ENCODE data around the gene IER3. TPM values are rescaled to one million over a fixed set of nuclear protein-coding genes. Genes with fewer than 3 reads are reported as not detected.

Gene IER3
- total RNA-seq, 1 donor from 2014 or later: 512 TPM

DNA sequence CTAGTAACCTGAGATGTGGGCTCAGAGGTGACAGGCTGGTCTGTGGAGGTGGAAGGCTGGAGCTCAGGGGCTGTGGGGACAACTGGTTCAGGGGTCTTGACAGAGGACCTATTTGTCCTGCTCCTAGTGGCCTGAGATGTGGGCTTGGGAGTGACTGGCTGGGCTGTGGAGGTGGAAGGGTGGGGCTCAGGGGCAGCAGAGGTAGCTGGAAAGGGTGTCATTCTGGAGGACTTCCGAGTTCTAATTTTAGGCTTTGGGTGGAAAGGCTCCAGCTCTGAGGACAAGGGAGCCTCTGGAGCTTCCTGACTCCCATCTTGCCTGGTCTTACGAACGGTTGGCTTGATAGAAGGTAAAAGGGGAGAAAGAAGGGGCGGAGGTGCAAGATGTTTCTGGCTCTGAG lies 38.7 kb downstream of the IER3 start:
- Mint-ChIP-seq H3K27ac (no peak overlapping the region), H3K27me3 (no peaks in the 10 kb centered on the region), H3K36me3 (ENCODE audit: low read depth) (peaks cover 66% of the 10 kb centered on the region), H3K9me3 (no peaks in the 10 kb centered on the region), H3K4me1 (peaks cover 10% of the 10 kb centered on the region), H3K4me3 (no peak overlapping the region)
- intact Hi-C loops (cut with micrococcal nuclease): no loop called here
- no peak for DNase-seq

- H3K27ac Mint-ChIP-seq: no peak overlapping the region
- H3K27me3 Mint-ChIP-seq: no peaks in the 10 kb centered on the region
- no peak for DNase-seq
- peaks cover 8% of the 10 kb centered on the region for H3K4me1 Mint-ChIP-seq
- peaks cover 66% of the 10 kb centered on the region for H3K36me3 Mint-ChIP-seq (ENCODE audit: low read depth)
- no peaks in the 10 kb centered on the region for H3K9me3 Mint-ChIP-seq
- H3K4me3 Mint-ChIP-seq: no peak overlapping the region
- intact Hi-C loops (cut with micrococcal nuclease): no loop called here
Measured at GRCh38 chr6:30703821-30704220, 40.5 kb downstream of the IER3 start.

DNA sequence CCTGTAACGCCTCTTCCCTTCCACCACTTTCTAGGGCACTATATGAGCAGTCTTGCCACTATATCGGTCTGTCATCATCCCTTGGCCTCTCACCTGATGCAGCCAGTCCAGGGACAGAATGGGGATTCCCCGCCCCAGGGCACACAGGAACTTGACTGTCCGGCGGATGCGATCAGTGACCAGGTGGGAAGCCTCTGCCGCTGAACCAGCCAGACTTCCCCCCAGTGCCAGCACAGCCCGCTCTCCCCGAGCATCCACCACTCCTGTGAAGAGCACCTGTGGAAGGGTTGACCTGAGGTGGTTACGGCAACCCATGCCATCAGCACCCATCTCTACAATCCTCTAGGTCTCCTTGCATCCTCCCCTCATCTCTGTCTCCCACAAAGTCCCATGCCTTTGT lies 41.3 kb downstream of the IER3 start:
- H3K36me3 Mint-ChIP-seq (ENCODE audit: low read depth): peaks cover 60% of the 10 kb centered on the region
- H3K9me3 Mint-ChIP-seq: no peaks in the 10 kb centered on the region
- intact Hi-C loops (cut with micrococcal nuclease): no loop called here
- H3K4me1 Mint-ChIP-seq: peaks cover 8% of the 10 kb centered on the region
- no peak overlapping the region for H3K27ac Mint-ChIP-seq
- no peak for DNase-seq
- H3K4me3 Mint-ChIP-seq: no peak overlapping the region
- H3K27me3 Mint-ChIP-seq: no peaks in the 10 kb centered on the region

DNA sequence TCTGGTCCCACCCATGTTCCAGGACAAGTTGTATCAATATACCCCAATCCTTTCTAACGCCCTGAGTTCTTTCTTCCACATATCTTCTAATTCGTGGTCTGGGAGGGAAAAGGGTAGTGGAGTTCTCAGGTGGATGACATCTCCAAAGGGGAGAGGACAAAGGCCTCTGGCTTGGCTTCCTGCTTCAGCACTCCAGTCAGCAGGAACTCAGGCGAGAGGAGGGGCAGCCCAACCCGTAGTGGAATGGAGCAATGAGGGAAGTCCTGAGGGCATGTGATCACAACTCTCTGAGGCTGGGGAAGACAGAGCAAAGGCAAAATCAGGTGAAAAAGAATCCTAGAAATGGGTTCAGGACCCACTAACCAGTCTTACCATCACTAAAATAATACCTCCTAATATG lies 44.0 kb downstream of the IER3 start:
- H3K9me3 Mint-ChIP-seq: no peaks in the 10 kb centered on the region
- peaks cover 6% of the 10 kb centered on the region for H3K4me1 Mint-ChIP-seq
- no peak for DNase-seq
- no peak overlapping the region for H3K4me3 Mint-ChIP-seq
- H3K36me3 Mint-ChIP-seq (ENCODE audit: low read depth): peaks cover 42% of the 10 kb centered on the region
- intact Hi-C loops (cut with micrococcal nuclease): no loop called here
- H3K27me3 Mint-ChIP-seq: no peaks in the 10 kb centered on the region
- no peak overlapping the region for H3K27ac Mint-ChIP-seq

- Mint-ChIP-seq H3K27ac (no peak overlapping the region), H3K36me3 (ENCODE audit: low read depth) (peaks cover 11% of the 10 kb centered on the region)
- intact Hi-C loops (cut with micrococcal nuclease): no loop called here
Measured at GRCh38 chr6:30696432-30696831, 47.9 kb downstream of the IER3 start.

More at GRCh38 chr6:30696432-30696831, 47.9 kb downstream of the IER3 start:
- no peaks in the 10 kb centered on the region for H3K9me3 Mint-ChIP-seq
- H3K4me1 Mint-ChIP-seq: peaks cover 7% of the 10 kb centered on the region
- H3K4me3 Mint-ChIP-seq: no peak overlapping the region
- H3K27me3 Mint-ChIP-seq: no peaks in the 10 kb centered on the region
- no peak for DNase-seq

Other genes with a start within 250 kb of the IER3 start
- 80.9 and 93.0 TPM in 2 replicates for gene GNL1, start 188.1 kb downstream of the IER3 start, total RNA-seq
- 38.2 and 39.7 TPM in 2 replicates for gene PRR3, start 187.3 kb downstream of the IER3 start, total RNA-seq
- 123 and 125 TPM in 2 replicates for gene ABCF1, start 173.1 kb downstream of the IER3 start, total RNA-seq
- 106 and 107 TPM in 2 replicates for gene PPP1R10, start 127.3 kb downstream of the IER3 start, total RNA-seq
- gene MRPS18B, start 126.7 kb downstream of the IER3 start, total RNA-seq: 79.4 and 83.6 TPM in 2 replicates
- 11.4 and 14.4 TPM in 2 replicates for gene ATAT1, start 117.7 kb downstream of the IER3 start, total RNA-seq
- gene C6orf136, start 97.4 kb downstream of the IER3 start, total RNA-seq: 28.9 and 39.4 TPM in 2 replicates
- 53.4 and 56.7 TPM in 2 replicates for gene DHX16, start 71.5 kb downstream of the IER3 start, total RNA-seq
- 167 and 169 TPM in 2 replicates for gene PPP1R18, start 57.9 kb downstream of the IER3 start, total RNA-seq
- gene NRM, start 53.6 kb downstream of the IER3 start, total RNA-seq: 20.2 and 20.5 TPM in 2 replicates
- gene MDC1, start 27.3 kb downstream of the IER3 start, total RNA-seq: 93.9 and 97.2 TPM in 2 replicates
- gene TUBB, start 24.2 kb downstream of the IER3 start, total RNA-seq: 1,084 and 1,089 TPM in 2 replicates
- gene FLOT1, start 1.9 kb downstream of the IER3 start, total RNA-seq: 239 and 260 TPM in 2 replicates
- 18.8 and 22.9 TPM in 2 replicates for gene DDR1, start 140.0 kb upstream of the IER3 start, total RNA-seq
- 58.7 and 60.3 TPM in 2 replicates for gene GTF2H4, start 163.7 kb upstream of the IER3 start, total RNA-seq
- gene VARS2, start 169.7 kb upstream of the IER3 start, total RNA-seq: 74.8 and 84.2 TPM in 2 replicates
- gene SFTA2, start 187.6 kb upstream of the IER3 start, total RNA-seq: not detected in 2 replicates
- not detected in 2 replicates for gene MUCL3, start 196.4 kb upstream of the IER3 start, total RNA-seq
- gene MUC21, start 239.2 kb upstream of the IER3 start, total RNA-seq: not detected in 2 replicates